K562 (cell line): ENCODE results near the gene DIAPH3. TPM values are rescaled to one million over a fixed set of nuclear protein-coding genes. Genes with fewer than 3 reads are reported as not detected.

Experiments
- BHLHE40 ChIP-seq: IDR thresholded peaks from 2 replicates; pipeline ENCODE4 v1.6.1; 2011; ENCODE audit warnings: low read length, improper control_type of control experiment
- BMI1 ChIP-seq: fragments of 150-350 bp; IDR thresholded peaks from 2 replicates; pipeline ENCODE4 v1.6.1; 2014; ENCODE audit warnings: low read length
- EP300 ChIP-seq: IDR thresholded peaks from 2 replicates; pipeline ENCODE4 v1.6.1; 2012; ENCODE audit warnings: low read length, improper control_type of control experiment
- FOXK1 ChIP-seq: sonication (generic); formaldehyde crosslinking; IDR thresholded peaks from 2 replicates; pipeline ENCODE4 v1.8.0; 2022; ENCODE audit warnings: missing genetic modification reagents, mild to moderate bottlenecking, borderline replicate concordance
- GTF2A2 ChIP-seq: IDR thresholded peaks from 2 replicates; pipeline ENCODE4 v1.6.1; 2016; ENCODE audit warnings: mild to moderate bottlenecking, missing genetic modification characterization, missing compliant biosample characterization
- MCM3 ChIP-seq: fragments of 450-650 bp; IDR thresholded peaks from 2 replicates; pipeline ENCODE4 v1.6.1; 2016
- MCM5 ChIP-seq: fragments of 450-650 bp; IDR thresholded peaks from 2 replicates; pipeline ENCODE4 v1.6.1; 2016; ENCODE audit warnings: low read depth
- NFE2 ChIP-seq: IDR thresholded peaks from 2 replicates; pipeline ENCODE4 v1.6.1; 2014; ENCODE audit warnings: antibody characterized with exemption, low read depth
- PHB2 ChIP-seq: fragments of 450-650 bp; IDR thresholded peaks from 2 replicates; pipeline ENCODE4 v1.6.1; 2017; ENCODE audit warnings: low read depth
- PML ChIP-seq: IDR thresholded peaks from 2 replicates; pipeline ENCODE4 v1.6.1; 2012; ENCODE audit warnings: low read length, inconsistent platforms
- SMAD2 ChIP-seq: fragments of 150-350 bp; IDR thresholded peaks from 2 replicates; pipeline ENCODE4 v1.6.1; 2014; ENCODE audit warnings: low read depth, mild to moderate bottlenecking, low read length
- STAT5A ChIP-seq: IDR thresholded peaks from 2 replicates; pipeline ENCODE4 v1.6.1; 2012; ENCODE audit warnings: low read length, inconsistent platforms, borderline replicate concordance
- ZNF551 ChIP-seq: fragments of 250-450 bp; sonication (Bioruptor Pico); IDR thresholded peaks from 2 replicates; pipeline ENCODE4 v1.5.0; 2021; ENCODE audit warnings: mild to moderate bottlenecking, moderate library complexity
- polyA plus RNA-seq, 8 experiments: library from polyadenylated mRNA; depleted of rRNA in 4 of 8; stranded (reverse) in 5 of 8; unstranded in 3 of 8; fragments of >200 nt; fragmentation: Nextera tagmentation in 2 of 8; fragmentation: Illumina TruSeq in 1 of 8; extraction: Ambion mirVana in 2 of 8; extraction: Trizol in 1 of 8; gene quantifications; 2 replicates each; pipeline versions ENCODE4 v1.2.1 to v1.2.3, GENCODE V29; 2011 to 2014; ENCODE audit warnings: inconsistent platforms in 1 of 8, missing spikeins in 1 of 8
- total RNA-seq, 7 experiments: library from RNA; depleted of rRNA in 6 of 7; stranded (reverse); fragments of >200 nt in 6 of 7; fragmentation: Illumina TruSeq in 2 of 7; extraction: Trizol in 2 of 7; gene quantifications; 2 replicates each; pipeline versions ENCODE4 v1.2.1 to v1.2.3, GENCODE V29; 2011 to 2021; ENCODE audit warnings: low replicate concordance in 1 of 7
- TF ChIP-seq, protein P1 (sequence below): fragments of 450-650 bp; IDR thresholded peaks from 2 replicates; pipeline ENCODE4 v1.6.1; 2016; ENCODE audit warnings: low read depth
- TF ChIP-seq, protein P2 (sequence below): fragments of 250-450 bp; sonication (Bioruptor Pico); IDR thresholded peaks from 2 replicates; pipeline ENCODE4 v1.4.0; 2020
- TF ChIP-seq, protein P3 (sequence below): fragments of 150-350 bp; IDR thresholded peaks from 2 replicates; pipeline ENCODE4 v1.6.1; 2014; ENCODE audit warnings: low read depth, mild to moderate bottlenecking, low read length, borderline replicate concordance

DIAPH3 gene
- total and polyA plus RNA-seq, 9 of the 15 experiments (the other 6 are each of a cell fraction or from before 2014, with no cell fraction given), result 9.0 to 18.7 (median 14.7) TPM

DNA sequence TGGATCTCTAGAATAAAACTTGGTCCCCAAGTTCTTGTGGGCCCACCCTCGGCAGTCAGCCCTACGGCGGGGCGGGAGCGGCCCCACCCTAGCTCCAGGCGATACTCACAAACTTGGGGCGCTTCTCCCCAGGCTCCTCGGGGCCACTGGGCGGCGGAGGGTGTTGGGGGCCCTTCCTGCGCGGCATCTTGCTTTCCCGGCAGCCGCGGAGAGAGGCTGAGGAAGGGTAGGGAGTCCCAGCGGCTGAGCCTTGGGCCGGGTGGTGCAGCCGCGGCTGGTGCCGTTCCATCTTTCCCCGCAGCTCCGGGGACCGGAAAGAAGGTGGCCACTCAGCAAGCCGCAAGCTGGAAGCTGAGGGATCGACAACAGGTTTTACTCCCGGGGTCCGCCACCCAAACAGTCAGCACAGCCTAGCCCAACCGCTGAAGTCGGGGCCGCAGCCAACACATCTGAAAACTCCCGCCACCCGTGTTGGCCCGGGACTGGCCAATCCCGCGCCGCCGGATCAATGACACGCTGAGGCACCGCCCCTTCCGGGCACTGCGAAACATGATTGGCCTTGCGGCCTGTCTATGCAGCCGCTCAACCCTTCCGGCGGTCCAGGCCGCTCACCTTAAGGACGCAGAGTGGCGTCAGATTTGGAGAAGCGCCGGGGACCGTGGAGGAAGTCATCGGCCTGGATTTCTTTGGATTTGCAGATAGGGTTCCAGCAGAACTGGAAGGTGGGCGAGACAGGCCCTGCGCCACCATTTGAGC, at the start of gene DIAPH3 (continued):
- TF ChIP-seq SMAD2, result no peak
- TF ChIP-seq, protein P1, sequence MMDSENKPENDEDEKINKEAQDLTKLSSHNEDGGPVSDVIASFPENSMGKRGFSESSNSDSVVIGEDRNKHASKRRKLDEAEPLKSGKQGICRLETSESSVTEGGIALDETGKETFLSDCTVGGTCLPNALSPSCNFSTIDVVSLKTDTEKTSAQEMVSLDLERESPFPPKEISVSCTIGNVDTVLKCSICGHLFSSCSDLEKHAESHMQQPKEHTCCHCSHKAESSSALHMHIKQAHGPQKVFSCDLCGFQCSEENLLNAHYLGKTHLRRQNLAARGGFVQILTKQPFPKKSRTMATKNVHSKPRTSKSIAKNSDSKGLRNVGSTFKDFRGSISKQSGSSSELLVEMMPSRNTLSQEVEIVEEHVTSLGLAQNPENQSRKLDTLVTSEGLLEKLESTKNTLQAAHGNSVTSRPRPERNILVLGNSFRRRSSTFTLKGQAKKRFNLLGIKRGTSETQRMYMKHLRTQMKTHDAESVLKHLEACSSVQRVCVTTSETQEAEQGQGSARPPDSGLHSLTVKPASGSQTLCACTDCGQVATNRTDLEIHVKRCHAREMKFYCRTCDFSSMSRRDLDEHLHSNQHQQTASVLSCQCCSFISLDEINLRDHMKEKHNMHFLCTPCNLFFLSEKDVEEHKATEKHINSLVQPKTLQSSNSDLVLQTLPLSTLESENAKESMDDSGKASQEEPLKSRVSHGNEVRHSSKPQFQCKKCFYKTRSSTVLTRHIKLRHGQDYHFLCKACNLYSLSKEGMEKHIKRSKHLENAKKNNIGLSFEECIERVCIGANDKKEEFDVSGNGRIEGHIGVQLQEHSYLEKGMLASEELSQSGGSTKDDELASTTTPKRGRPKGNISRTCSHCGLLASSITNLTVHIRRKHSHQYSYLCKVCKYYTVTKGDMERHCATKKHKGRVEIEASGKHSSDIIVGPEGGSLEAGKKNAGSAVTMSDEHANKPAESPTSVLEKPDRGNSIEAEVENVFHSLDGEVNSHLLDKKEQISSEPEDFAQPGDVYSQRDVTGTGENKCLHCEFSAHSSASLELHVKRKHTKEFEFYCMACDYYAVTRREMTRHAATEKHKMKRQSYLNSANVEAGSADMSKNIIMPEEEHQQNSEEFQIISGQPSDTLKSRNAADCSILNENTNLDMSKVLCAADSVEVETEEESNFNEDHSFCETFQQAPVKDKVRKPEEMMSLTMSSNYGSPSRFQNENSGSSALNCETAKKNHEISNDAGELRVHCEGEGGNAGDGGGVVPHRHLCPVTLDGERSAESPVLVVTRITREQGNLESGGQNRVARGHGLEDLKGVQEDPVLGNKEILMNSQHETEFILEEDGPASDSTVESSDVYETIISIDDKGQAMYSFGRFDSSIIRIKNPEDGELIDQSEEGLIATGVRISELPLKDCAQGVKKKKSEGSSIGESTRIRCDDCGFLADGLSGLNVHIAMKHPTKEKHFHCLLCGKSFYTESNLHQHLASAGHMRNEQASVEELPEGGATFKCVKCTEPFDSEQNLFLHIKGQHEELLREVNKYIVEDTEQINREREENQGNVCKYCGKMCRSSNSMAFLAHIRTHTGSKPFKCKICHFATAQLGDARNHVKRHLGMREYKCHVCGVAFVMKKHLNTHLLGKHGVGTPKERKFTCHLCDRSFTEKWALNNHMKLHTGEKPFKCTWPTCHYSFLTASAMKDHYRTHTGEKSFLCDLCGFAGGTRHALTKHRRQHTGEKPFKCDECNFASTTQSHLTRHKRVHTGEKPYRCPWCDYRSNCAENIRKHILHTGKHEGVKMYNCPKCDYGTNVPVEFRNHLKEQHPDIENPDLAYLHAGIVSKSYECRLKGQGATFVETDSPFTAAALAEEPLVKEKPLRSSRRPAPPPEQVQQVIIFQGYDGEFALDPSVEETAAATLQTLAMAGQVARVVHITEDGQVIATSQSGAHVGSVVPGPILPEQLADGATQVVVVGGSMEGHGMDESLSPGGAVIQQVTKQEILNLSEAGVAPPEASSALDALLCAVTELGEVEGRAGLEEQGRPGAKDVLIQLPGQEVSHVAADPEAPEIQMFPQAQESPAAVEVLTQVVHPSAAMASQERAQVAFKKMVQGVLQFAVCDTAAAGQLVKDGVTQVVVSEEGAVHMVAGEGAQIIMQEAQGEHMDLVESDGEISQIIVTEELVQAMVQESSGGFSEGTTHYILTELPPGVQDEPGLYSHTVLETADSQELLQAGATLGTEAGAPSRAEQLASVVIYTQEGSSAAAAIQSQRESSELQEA, result no peak
- no peak for TF ChIP-seq ZNF551 (CRISPR knock-in tag)
- no peak for TF ChIP-seq BMI1
- TF ChIP-seq GTF2A2 (tag), result no peak
- TF ChIP-seq FOXK1 (CRISPR knock-in tag), result no peak
- TF ChIP-seq BHLHE40, result no peak
- no peak for TF ChIP-seq MCM5
- TF ChIP-seq STAT5A, result no peak
- TF ChIP-seq PHB2, result no peak
- TF ChIP-seq, protein P2, sequence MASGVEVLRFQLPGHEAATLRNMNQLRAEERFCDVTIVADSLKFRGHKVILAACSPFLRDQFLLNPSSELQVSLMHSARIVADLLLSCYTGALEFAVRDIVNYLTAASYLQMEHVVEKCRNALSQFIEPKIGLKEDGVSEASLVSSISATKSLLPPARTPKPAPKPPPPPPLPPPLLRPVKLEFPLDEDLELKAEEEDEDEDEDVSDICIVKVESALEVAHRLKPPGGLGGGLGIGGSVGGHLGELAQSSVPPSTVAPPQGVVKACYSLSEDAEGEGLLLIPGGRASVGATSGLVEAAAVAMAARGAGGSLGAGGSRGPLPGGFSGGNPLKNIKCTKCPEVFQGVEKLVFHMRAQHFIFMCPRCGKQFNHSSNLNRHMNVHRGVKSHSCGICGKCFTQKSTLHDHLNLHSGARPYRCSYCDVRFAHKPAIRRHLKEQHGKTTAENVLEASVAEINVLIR (CRISPR knock-in tag), result peak; percentile 89
- TF ChIP-seq MCM3, result no peak
- TF ChIP-seq EP300, result no peak; the same call in 1 of the 2 replicates
- TF ChIP-seq, protein P3, sequence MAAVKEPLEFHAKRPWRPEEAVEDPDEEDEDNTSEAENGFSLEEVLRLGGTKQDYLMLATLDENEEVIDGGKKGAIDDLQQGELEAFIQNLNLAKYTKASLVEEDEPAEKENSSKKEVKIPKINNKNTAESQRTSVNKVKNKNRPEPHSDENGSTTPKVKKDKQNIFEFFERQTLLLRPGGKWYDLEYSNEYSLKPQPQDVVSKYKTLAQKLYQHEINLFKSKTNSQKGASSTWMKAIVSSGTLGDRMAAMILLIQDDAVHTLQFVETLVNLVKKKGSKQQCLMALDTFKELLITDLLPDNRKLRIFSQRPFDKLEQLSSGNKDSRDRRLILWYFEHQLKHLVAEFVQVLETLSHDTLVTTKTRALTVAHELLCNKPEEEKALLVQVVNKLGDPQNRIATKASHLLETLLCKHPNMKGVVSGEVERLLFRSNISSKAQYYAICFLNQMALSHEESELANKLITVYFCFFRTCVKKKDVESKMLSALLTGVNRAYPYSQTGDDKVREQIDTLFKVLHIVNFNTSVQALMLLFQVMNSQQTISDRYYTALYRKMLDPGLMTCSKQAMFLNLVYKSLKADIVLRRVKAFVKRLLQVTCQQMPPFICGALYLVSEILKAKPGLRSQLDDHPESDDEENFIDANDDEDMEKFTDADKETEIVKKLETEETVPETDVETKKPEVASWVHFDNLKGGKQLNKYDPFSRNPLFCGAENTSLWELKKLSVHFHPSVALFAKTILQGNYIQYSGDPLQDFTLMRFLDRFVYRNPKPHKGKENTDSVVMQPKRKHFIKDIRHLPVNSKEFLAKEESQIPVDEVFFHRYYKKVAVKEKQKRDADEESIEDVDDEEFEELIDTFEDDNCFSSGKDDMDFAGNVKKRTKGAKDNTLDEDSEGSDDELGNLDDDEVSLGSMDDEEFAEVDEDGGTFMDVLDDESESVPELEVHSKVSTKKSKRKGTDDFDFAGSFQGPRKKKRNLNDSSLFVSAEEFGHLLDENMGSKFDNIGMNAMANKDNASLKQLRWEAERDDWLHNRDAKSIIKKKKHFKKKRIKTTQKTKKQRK, result peak; percentile 60; the same call in 1 of the 2 replicates
- TF ChIP-seq NFE2, result no peak
- TF ChIP-seq PML, result no peak; the same call in 1 of the 2 replicates
